ENCODE data around the gene SSR1.

DNA sequence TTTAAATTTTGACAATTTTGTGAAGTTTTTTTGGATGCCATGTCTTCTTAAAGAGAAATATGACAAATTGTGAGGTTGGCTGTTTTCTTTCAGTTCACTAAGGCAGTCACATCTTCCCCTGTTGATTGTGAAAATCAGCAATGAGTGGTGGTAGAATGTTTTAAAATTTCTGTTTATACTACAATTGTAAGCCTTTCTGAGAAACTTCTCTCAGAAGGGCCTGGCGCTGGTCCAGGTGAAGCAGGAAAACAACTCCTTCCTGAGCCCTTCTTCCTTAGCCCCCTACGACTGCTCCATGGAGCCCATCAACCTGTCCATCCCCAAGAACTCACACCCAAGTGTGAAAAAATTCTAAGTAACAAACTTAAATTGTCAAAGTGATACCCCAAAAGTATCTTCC lies 80.6 kb downstream of the SSR1 start:
- TF ChIP-seq, protein P1, sequence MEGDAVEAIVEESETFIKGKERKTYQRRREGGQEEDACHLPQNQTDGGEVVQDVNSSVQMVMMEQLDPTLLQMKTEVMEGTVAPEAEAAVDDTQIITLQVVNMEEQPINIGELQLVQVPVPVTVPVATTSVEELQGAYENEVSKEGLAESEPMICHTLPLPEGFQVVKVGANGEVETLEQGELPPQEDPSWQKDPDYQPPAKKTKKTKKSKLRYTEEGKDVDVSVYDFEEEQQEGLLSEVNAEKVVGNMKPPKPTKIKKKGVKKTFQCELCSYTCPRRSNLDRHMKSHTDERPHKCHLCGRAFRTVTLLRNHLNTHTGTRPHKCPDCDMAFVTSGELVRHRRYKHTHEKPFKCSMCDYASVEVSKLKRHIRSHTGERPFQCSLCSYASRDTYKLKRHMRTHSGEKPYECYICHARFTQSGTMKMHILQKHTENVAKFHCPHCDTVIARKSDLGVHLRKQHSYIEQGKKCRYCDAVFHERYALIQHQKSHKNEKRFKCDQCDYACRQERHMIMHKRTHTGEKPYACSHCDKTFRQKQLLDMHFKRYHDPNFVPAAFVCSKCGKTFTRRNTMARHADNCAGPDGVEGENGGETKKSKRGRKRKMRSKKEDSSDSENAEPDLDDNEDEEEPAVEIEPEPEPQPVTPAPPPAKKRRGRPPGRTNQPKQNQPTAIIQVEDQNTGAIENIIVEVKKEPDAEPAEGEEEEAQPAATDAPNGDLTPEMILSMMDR (IDR thresholded peaks at IDR 0.05; ENCODE audit: poor library complexity, severe bottlenecking) = no peak
- TF ChIP-seq TAF1 (IDR thresholded peaks at IDR 0.05; ENCODE audit: low read depth) (no peak), EP300 (conservative IDR thresholded peaks at IDR 0.05; ENCODE audit: poor library complexity, severe bottlenecking) (no peak), MXI1 (conservative IDR thresholded peaks at IDR 0.05; ENCODE audit: poor library complexity, severe bottlenecking) (no peak), POLR2AphosphoS5 (IDR thresholded peaks at IDR 0.05) (no peak), EZH2 (IDR thresholded peaks at IDR 0.05; ENCODE audit: borderline replicate concordance, insufficient read depth, low read length, poor library complexity, severe bottlenecking) (no peak), RAD21 (conservative IDR thresholded peaks at IDR 0.05) (no peak)
- TF ChIP-seq, protein P2, sequence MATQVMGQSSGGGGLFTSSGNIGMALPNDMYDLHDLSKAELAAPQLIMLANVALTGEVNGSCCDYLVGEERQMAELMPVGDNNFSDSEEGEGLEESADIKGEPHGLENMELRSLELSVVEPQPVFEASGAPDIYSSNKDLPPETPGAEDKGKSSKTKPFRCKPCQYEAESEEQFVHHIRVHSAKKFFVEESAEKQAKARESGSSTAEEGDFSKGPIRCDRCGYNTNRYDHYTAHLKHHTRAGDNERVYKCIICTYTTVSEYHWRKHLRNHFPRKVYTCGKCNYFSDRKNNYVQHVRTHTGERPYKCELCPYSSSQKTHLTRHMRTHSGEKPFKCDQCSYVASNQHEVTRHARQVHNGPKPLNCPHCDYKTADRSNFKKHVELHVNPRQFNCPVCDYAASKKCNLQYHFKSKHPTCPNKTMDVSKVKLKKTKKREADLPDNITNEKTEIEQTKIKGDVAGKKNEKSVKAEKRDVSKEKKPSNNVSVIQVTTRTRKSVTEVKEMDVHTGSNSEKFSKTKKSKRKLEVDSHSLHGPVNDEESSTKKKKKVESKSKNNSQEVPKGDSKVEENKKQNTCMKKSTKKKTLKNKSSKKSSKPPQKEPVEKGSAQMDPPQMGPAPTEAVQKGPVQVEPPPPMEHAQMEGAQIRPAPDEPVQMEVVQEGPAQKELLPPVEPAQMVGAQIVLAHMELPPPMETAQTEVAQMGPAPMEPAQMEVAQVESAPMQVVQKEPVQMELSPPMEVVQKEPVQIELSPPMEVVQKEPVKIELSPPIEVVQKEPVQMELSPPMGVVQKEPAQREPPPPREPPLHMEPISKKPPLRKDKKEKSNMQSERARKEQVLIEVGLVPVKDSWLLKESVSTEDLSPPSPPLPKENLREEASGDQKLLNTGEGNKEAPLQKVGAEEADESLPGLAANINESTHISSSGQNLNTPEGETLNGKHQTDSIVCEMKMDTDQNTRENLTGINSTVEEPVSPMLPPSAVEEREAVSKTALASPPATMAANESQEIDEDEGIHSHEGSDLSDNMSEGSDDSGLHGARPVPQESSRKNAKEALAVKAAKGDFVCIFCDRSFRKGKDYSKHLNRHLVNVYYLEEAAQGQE (IDR thresholded peaks at IDR 0.05; ENCODE audit: borderline replicate concordance) = no peak

All from neural cell (in vitro differentiated cells).